ENCODE measurements around the gene ETV5. TPM values are rescaled to one million over a fixed set of nuclear protein-coding genes. Genes with fewer than 3 reads are reported as not detected.

Gene ETV5
- total RNA-seq, 4 donors from 2014 or later, result 19.0 to 31.6 (median 21.3) TPM

GRCh38 chr3:186075931-186076567, 32.8 kb downstream of the ETV5 start:
- ATAC-seq, result no peak
- TF ChIP-seq POLR2A (IDR thresholded peaks at IDR 0.05), result no peak
- no peak for TF ChIP-seq CTCF (IDR thresholded peaks at IDR 0.05 in 4 of 5, conservative IDR thresholded peaks at IDR 0.05 in 1 of 5)
- intact Hi-C loops (cut with DNase I; ENCODE audit: low total_unique reads), result no loop called here
- DNase-seq, result no peak
- Histone ChIP-seq H3K4me1 (no peaks in the 10 kb centered on the region), H3K4me3 (no peak overlapping the region), H3K27ac (no peak overlapping the region), H3K36me3 (peaks cover 0 to 5% of the 10 kb centered on the region in 2 donors), H3K27me3 (no peaks in the 10 kb centered on the region), H3K9me3 (no peaks in the 10 kb centered on the region)
- in situ Hi-C loops (cut with MboI; ENCODE audit: low sequenced_read_pairs in 4 of 4), result no loop called here

- H3K36me3 ChIP-seq, result peaks cover 0 to 5% of the 10 kb centered on the region in 2 donors
- H3K4me1 ChIP-seq, result no peaks in the 10 kb centered on the region
- no peaks in the 10 kb centered on the region for H3K9me3 ChIP-seq
- H3K27ac ChIP-seq, result no peak overlapping the region
- ATAC-seq, result no peak
- no peak overlapping the region for H3K4me3 ChIP-seq
- TF ChIP-seq CTCF (IDR thresholded peaks at IDR 0.05 in 4 of 5, conservative IDR thresholded peaks at IDR 0.05 in 1 of 5), result no peak
- no peak for TF ChIP-seq POLR2A (IDR thresholded peaks at IDR 0.05)
- no peaks in the 10 kb centered on the region for H3K27me3 ChIP-seq
- in situ Hi-C loops (cut with MboI; ENCODE audit: low sequenced_read_pairs in 4 of 4) (no loop called here), intact Hi-C loops (cut with DNase I; ENCODE audit: low total_unique reads) (no loop called here)
- no peak for DNase-seq
These were observed 33.4 kb downstream of the ETV5 start for GRCh38 chr3:186075489-186075888.

- intact Hi-C loops (cut with DNase I; ENCODE audit: low total_unique reads) (no loop called here), in situ Hi-C loops (cut with MboI; ENCODE audit: low sequenced_read_pairs in 4 of 4) (no loop called here)
- DNase-seq, result no peak
- Histone ChIP-seq H3K4me3 (no peak overlapping the region), H3K9me3 (no peaks in the 10 kb centered on the region), H3K4me1 (no peaks in the 10 kb centered on the region), H3K27me3 (no peaks in the 10 kb centered on the region), H3K36me3 (no peaks in the 10 kb centered on the region), H3K27ac (no peak overlapping the region)
- no peak for ATAC-seq
- TF ChIP-seq POLR2A (IDR thresholded peaks at IDR 0.05), result no peak
- TF ChIP-seq CTCF (IDR thresholded peaks at IDR 0.05 in 4 of 5, conservative IDR thresholded peaks at IDR 0.05 in 1 of 5), result no peak
These were observed 35.2 kb downstream of the ETV5 start for GRCh38 chr3:186073641-186074040.

- Histone ChIP-seq H3K4me3 (no peak overlapping the region), H3K27ac (no peak overlapping the region), H3K36me3 (no peaks in the 10 kb centered on the region), H3K9me3 (no peaks in the 10 kb centered on the region), H3K4me1 (no peaks in the 10 kb centered on the region), H3K27me3 (no peaks in the 10 kb centered on the region)
- no peak for TF ChIP-seq POLR2A (IDR thresholded peaks at IDR 0.05)
- no peak for TF ChIP-seq CTCF (IDR thresholded peaks at IDR 0.05 in 4 of 5, conservative IDR thresholded peaks at IDR 0.05 in 1 of 5)
- DNase-seq (no peak), ATAC-seq (no peak)
- intact Hi-C loops (cut with DNase I; ENCODE audit: low total_unique reads), result no loop called here
- in situ Hi-C loops (cut with MboI; ENCODE audit: low sequenced_read_pairs in 4 of 4), result no loop called here
These were observed 37.9 kb downstream of the ETV5 start for GRCh38 chr3:186070996-186071395.

- no peak for ATAC-seq
- Histone ChIP-seq H3K4me3 (no peak overlapping the region), H3K36me3 (peaks cover 0 to 3% of the 10 kb centered on the region in 2 donors), H3K4me1 (no peaks in the 10 kb centered on the region), H3K27ac (no peak overlapping the region), H3K9me3 (no peaks in the 10 kb centered on the region), H3K27me3 (no peaks in the 10 kb centered on the region)
- in situ Hi-C loops (cut with MboI; ENCODE audit: low sequenced_read_pairs in 4 of 4), result no loop called here
- DNase-seq, result no peak
- intact Hi-C loops (cut with DNase I; ENCODE audit: low total_unique reads), result no loop called here
- TF ChIP-seq CTCF (IDR thresholded peaks at IDR 0.05 in 4 of 5, conservative IDR thresholded peaks at IDR 0.05 in 1 of 5) (no peak), POLR2A (IDR thresholded peaks at IDR 0.05) (no peak)
These were observed 38.3 kb downstream of the ETV5 start for GRCh38 chr3:186070550-186070949.
